ENCODE data around the gene UBE2E2.

Gene UBE2E2

DNA sequence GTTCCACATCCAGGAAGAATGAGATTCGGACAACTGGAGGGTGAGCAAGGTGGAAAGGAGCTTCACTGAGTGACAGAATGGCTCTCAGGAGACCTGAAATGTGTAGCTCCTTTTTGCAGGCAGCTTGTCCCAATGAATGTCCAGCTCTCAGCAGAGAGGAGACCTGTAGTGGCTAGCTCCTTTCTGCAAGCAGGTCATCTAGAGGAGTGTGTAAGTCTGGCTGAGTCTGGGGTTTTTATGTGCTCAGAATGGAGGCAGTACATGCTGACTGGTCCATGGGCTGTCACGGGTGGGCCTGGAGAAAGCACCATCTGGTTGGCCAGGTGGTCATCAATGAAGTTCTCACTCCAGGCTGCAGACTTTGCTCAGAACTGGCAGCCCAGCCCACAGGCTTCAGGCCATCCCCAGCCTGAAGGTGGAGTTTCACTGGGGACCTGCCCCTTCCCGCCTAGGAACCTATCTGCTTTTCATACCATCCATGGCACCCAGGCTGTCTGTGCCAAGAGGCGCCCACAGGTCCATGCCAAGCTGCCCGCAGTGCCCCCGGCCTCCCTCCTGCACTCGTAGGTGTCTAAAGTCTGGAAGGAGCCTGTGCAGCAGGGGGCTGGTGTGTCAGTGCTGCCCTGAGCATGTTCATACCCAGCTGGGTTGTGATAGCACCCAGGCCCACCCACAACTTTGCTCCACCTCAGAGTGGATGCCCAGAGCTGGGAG lies 276.6 kb downstream of the UBE2E2 start:
- H3K27ac ChIP-seq = no peak overlapping the region
- TF ChIP-seq, protein P1, sequence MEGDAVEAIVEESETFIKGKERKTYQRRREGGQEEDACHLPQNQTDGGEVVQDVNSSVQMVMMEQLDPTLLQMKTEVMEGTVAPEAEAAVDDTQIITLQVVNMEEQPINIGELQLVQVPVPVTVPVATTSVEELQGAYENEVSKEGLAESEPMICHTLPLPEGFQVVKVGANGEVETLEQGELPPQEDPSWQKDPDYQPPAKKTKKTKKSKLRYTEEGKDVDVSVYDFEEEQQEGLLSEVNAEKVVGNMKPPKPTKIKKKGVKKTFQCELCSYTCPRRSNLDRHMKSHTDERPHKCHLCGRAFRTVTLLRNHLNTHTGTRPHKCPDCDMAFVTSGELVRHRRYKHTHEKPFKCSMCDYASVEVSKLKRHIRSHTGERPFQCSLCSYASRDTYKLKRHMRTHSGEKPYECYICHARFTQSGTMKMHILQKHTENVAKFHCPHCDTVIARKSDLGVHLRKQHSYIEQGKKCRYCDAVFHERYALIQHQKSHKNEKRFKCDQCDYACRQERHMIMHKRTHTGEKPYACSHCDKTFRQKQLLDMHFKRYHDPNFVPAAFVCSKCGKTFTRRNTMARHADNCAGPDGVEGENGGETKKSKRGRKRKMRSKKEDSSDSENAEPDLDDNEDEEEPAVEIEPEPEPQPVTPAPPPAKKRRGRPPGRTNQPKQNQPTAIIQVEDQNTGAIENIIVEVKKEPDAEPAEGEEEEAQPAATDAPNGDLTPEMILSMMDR (IDR thresholded peaks at IDR 0.05) = no peak
- peaks cover under 1 to 3% of the 10 kb centered on the region in 2 experiments for H3K4me1 ChIP-seq (ENCODE audit: control insufficient read depth in 1 of 2, insufficient read depth in 1 of 2, low read depth in 1 of 2, low read length in 1 of 2)
- no peaks in the 10 kb centered on the region for H3K36me3 ChIP-seq
- H3K9me3 ChIP-seq = peaks cover 7% of the 10 kb centered on the region
- no peak overlapping the region for H3K4me3 ChIP-seq (ENCODE audit: low read depth in 1 of 2, low read length in 1 of 2)
- H3K27me3 ChIP-seq = no peaks in the 10 kb centered on the region

DNA sequence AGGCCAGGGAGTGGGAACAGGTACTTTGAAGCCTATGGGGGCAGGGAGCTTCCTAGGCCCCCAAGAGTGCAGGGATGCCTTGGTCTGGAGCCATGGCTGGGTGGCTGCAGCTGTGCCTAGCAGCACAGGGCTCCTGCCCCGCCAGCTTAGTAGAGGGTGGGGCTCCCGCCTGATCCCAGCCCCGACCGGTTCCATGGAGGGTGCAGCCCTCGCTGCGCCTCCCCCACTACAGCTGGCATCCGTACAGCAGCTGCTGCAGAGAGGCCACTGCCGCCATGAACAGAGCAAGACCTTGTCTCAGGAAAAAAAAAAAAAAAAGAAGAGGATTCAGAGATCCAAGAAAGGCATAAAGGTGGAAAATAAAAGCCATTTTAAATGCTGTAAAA lies 277.2 kb downstream of the UBE2E2 start:
- no peaks in the 10 kb centered on the region for H3K27me3 ChIP-seq
- no peaks in the 10 kb centered on the region for H3K36me3 ChIP-seq
- H3K4me3 ChIP-seq (ENCODE audit: low read depth in 1 of 2, low read length in 1 of 2) = no peak overlapping the region
- H3K4me1 ChIP-seq (ENCODE audit: control insufficient read depth in 1 of 2, insufficient read depth in 1 of 2, low read depth in 1 of 2, low read length in 1 of 2) = no peaks in the 10 kb centered on the region
- TF ChIP-seq, protein P1 (IDR thresholded peaks at IDR 0.05) = no peak
- peaks cover 7% of the 10 kb centered on the region for H3K9me3 ChIP-seq
- H3K27ac ChIP-seq = no peak overlapping the region

DNA sequence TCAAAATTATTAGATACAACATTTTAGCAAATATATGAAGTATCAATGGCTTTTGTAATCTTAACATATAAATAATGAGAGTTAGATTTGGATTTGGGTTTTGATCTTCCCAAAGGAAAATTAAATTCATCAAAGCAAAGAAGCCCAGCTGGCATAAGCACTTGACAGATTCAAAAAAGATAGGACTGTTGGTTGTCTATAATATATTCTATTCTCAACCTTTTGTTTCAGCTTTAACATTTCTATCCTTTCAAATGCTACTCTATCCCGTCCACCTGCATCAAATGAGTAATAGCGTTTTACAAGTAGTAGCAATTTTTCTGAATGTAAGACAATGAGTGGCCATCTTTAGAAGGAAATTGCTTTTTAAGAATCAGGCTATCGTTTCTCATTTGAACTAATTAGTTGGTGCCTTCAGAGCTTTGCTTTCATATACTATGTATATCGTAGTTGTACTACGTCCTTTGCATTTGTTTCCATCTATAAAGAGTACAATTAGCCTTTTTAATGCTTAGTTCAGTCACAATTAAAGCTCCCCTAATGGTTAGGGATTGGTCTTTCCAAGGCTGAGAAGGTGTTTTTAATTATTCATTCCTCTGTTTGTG lies 278.0 kb downstream of the UBE2E2 start:
- Histone ChIP-seq H3K9me3 (peaks cover 7% of the 10 kb centered on the region), H3K27ac (no peak overlapping the region), H3K4me1 (ENCODE audit: control insufficient read depth in 1 of 2, insufficient read depth in 1 of 2, low read depth in 1 of 2, low read length in 1 of 2) (no peaks in the 10 kb centered on the region), H3K27me3 (no peaks in the 10 kb centered on the region), H3K4me3 (ENCODE audit: low read depth in 1 of 2, low read length in 1 of 2) (no peak overlapping the region), H3K36me3 (no peaks in the 10 kb centered on the region)
- TF ChIP-seq, protein P1 (IDR thresholded peaks at IDR 0.05) = no peak

DNA sequence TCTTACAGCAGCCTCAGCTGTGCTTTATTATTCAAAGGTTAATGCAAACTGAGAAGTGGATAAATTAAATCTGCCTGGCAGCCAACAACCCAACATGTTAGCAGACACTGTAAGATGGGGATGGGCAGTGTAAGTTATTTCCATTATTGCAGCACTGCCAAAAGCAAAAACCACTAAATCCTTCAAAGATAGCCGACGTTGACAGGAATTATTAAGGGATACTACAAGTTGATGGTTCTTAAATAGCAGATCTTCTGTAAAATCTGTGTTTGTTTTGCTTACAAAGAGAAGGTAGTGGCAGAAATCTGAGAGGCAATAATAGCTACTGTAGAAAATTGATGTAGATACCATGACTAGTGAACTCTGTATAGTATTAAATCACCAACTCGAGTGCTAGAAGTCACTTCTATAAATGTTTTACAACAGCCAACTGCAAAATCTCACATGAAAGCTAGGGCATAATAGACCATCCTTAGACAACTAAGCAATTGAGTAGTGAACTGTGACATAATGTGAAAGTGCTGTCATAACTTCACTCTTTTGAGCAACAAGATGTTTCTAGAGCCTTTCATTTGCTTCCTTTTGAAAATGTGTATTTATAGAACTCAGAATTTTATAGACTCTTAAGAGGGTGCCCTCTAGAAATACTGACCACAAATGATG lies 278.6 kb downstream of the UBE2E2 start:
- H3K4me3 ChIP-seq (ENCODE audit: low read depth in 1 of 2, low read length in 1 of 2) = no peak overlapping the region
- H3K9me3 ChIP-seq = peaks cover 7% of the 10 kb centered on the region
- H3K27ac ChIP-seq = no peak overlapping the region
- no peaks in the 10 kb centered on the region for H3K4me1 ChIP-seq (ENCODE audit: control insufficient read depth in 1 of 2, insufficient read depth in 1 of 2, low read depth in 1 of 2, low read length in 1 of 2)
- no peaks in the 10 kb centered on the region for H3K27me3 ChIP-seq
- TF ChIP-seq, protein P1 (IDR thresholded peaks at IDR 0.05) = no peak
- no peaks in the 10 kb centered on the region for H3K36me3 ChIP-seq

DNA sequence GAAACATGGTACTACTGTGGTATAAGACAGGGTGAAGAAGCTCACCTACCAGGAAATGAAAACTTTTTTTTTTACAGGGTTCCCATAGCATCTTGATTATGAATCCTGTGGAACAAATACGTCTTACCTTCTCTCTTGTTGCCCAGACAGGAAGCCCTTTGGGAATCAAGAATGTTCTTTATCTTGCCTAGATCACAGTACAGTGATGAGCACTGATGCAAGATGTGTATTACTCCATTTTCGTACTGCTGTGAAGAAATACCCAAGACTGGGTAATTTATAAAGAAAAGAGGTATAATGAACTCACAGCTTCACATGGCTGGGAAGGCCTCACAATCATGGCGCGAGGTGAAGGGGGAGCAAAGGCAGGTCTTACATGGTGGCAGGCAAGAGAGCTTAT lies 281.3 kb downstream of the UBE2E2 start:
- Histone ChIP-seq H3K36me3 (no peaks in the 10 kb centered on the region), H3K27me3 (no peaks in the 10 kb centered on the region), H3K4me3 (ENCODE audit: low read depth in 1 of 2, low read length in 1 of 2) (no peak overlapping the region), H3K9me3 (peaks cover 7% of the 10 kb centered on the region), H3K27ac (no peak overlapping the region), H3K4me1 (ENCODE audit: control insufficient read depth in 1 of 2, insufficient read depth in 1 of 2, low read depth in 1 of 2, low read length in 1 of 2) (no peaks in the 10 kb centered on the region)
- TF ChIP-seq, protein P1 (IDR thresholded peaks at IDR 0.05) = no peak

All from neutrophil (primary cell).